GM19035 (cell line): ENCODE measurements around the gene MEST.
"Not testable (repeated sequence)": the region's sequence is repeated elsewhere in the genome, so short reads cannot be mapped to it uniquely, and the experiment has no call there.

Experiments used
- ATAC-seq: cut with Tn5 transposase; IDR thresholded peaks from one replicate; pipeline ENCODE4 v1.9.1; 2021; ENCODE audit not compliant: unreplicated experiment

MEST gene

GRCh38 chr7:130521258-130521951 is 29.5 kb downstream of the MEST start:
- ATAC-seq = no peak

DNA sequence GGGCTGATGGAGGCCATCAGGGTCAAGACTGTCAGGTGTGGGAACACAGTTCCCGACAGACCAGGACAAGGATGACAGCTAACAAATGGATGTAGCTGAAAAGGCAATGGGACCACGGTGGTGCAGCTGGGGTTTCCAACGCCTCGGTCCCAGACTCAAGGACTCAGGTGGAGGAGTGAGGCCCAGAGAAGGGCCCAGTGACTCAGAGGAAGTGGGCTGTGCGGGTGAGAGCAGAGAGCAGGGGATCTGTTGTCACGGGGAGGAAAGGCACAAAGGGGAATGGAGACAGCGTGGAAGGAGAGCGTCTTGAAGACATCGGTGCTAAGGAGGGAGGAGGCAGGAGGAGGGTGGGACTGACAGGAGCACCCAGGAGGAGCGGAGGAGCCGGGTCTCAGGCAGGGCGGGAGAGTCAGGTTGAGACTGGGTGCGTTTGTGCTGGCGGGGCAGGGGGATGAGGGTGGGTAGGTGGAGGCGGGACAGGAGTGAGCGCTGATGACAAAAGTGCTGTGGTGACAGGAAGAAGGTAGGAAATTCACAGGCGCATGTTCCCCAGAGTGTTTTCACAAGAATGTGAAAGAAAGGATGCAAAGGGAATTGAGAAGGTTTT is 31.7 kb downstream of the MEST start:
- ATAC-seq = not testable (repeated sequence)

GRCh38 chr7:130524628-130525027 is 32.7 kb downstream of the MEST start:
- no peak for ATAC-seq

DNA sequence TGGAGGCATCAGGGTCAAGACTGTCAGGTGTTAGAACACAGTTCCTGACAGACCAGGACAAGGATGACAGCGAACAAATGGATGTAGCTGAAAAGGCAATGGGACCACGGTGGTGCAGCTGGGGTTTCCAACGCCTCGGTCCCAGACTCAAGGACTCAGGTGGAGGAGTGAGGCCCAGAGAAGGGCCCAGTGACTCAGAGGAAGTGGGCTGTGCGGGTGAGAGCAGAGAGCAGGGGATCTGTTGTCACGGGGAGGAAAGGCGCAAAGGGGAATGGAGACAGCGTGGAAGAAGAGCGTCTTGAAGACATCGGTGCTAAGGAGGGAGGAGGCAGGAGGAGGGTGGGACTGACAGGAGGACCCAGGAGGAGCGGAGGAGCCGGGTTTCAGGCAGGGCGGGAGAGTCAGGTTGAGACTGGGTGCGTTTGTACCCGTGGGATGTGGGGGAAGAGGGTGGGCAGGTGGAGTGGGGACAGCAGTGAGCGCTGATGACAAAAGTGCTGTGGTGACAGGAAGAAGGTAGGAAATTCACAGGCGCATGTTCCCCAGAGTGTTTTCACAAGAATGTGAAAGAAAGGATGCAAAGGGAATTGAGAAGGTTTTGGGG is 36.0 kb downstream of the MEST start:
- not testable (repeated sequence) for ATAC-seq

- ATAC-seq = no peak
Measured at GRCh38 chr7:130529417-130529816, 37.5 kb downstream of the MEST start.

GRCh38 chr7:130537894-130538293 is 46.0 kb downstream of the MEST start:
- ATAC-seq = not testable (repeated sequence)

DNA sequence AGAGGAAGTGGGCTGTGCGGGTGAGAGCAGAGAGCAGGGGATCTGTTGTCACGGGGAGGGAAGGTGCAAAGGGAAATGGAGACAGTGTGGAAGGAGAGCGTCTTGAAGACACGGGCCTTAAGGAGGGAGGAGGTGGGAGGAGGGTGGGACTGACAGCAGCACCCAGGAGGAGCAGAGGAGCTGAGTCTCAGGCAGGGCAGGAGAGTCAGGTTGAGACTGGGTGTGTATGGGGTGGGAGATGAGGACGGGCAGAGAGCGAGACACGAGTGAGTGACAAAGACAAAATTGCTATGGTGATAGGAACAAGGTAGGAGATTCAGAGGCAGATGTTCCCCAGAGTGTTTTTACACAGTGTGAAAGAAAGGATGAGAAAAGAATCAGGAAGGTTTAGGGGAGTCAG is 49.4 kb downstream of the MEST start:
- not testable (repeated sequence) for ATAC-seq

GRCh38 chr7:130542297-130542696 is 50.4 kb downstream of the MEST start:
- not testable (repeated sequence) for ATAC-seq

DNA sequence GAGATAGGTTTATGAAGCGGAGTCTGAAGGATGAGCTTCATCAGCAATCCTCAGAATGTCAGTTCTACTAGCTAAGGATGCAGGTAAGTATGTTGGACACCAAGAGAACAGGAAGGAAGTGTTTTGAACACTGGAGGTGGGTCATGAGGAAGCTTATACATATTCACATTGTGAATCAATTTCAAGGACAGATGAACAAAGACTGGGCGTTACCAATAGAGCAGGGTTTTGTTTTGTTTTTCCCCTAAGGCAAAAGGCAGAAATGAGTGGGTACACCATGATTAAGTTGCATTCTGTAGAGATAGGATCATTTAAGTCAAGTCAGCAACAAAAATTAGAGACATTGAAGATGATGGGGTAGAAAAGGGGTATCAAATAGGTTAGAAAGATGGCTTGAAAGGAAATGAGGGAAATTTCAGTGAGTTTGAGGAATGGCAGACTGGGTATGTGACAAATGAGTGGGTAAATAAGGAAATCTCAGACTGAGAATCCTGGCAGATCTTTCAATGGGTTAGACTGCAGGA is 51.7 kb downstream of the MEST start:
- no peak for ATAC-seq

- ATAC-seq = no peak
Measured at GRCh38 chr7:130544356-130544755, 52.5 kb downstream of the MEST start.

- ATAC-seq = no peak
Measured at GRCh38 chr7:130553398-130554029, 61.6 kb downstream of the MEST start.

DNA sequence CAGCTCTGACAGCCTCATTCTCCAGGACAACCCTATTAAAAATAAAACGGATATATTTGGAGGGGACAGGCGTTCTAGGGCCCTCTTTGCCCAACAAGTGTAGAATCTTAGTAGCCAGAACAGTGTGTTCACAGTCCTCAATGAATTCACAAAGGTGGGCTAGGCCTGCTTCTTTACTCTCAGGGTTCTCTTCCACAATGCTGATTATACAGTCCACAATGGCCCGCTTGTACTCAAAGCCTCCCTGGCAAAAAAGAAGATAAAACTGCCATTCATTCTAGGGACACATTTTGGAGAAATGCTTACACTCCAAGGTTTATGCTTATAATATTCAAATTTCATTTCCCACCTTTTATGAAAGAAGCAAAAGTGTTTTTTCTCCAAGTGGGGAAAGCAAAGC is 62.6 kb downstream of the MEST start:
- ATAC-seq = no peak
